Stimulated activated CD4-positive, alpha-beta T cell treated with anti-CD3 and anti-CD28 coated beads, Interleukin-15, amount 100 ng/mL, for 1 hour (primary cell): ENCODE data around the gene KDM5A.
"Not testable (repeated sequence)": the region's sequence is repeated elsewhere in the genome, so short reads cannot be mapped to it uniquely, and the experiment has no call there.

Source experiments
- DNase-seq, 2 donors: peaks; one replicate each; pipeline ENCODE4 v3.0.0-alpha.2; 2020; ENCODE audit warnings: low read depth in 1 of 2, low spot score in 1 of 2

Gene KDM5A

DNA sequence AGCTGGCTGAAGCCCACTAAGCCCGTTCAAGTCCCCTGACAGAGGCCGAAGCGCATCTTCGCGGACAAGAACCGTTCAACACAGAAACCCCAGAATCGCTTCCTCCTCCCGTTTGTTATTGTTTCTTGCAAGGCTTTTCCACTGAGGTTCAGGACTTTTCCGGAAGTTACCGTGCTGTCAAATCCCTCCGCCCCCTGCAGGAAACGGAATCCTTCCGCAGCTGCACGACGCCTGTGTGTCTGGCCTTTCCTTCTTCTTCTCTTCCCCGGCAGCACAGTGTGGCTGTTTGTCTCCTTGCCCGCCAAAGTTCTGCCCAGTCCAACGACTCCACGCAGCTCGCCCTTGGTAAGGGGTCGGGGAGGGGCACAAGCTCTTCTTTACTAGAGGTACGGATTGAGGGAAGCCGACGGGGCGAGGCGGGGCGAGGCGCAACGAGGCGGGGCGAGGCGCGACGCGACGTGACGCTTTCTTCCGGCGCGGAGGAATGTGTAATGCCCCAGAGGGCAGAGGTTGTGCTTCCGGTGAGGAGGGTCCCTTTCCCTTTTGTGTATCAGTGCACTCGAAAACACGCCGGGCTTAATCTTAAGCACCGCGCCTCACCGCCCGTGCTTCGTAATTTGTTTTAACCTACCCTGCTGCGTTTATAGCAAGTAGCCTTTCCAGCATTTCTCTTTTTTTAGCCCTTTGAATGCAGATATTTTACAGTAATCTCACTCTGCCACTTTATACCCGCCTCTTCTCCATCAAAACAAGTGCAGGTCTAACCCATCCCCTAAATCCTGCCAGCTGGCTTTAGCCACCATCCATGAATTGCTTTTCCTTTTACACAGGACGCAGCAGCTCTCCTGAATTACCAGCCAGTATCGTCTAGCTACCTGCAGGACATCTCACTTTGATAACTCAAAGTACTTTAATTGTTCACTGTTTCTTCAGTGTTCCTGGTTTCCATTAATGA, at the start of gene KDM5A:
Gene KDM5A (minus strand): TSS at position 179 of the 955 bp plus-strand sequence. CDS start 229 bp downstream, outside the sequence.
- peak; percentile 70 to 77 for DNase-seq

- DNase-seq: not testable (repeated sequence)
Observed at GRCh38 chr12:435737-436136, 46.6 kb upstream of the KDM5A start.

- no peak for DNase-seq
Observed at GRCh38 chr12:422526-422925, 33.4 kb upstream of the KDM5A start.

DNA sequence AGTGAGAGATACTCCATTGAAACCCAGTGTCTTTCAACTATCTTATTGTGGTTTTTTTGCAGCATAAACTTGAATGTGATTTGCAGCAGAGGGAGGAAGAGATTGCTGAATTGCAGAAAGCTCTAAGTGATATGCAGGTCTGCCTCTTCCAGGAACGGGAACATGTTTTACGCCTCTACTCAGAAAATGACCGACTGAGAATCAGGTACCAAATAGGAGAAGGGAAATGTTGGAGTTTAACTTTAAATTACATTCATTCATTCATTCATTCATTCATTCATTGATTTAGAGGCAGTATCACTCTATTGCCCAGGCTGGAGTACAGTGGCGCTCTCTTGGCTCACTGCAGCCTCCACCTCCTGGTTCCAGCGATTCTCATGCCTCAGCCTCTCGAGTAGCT, 29.3 kb upstream of the KDM5A start:
- DNase-seq: no peak

GRCh38 chr12:414859-415258, 25.7 kb upstream of the KDM5A start:
- DNase-seq: no peak

DNA sequence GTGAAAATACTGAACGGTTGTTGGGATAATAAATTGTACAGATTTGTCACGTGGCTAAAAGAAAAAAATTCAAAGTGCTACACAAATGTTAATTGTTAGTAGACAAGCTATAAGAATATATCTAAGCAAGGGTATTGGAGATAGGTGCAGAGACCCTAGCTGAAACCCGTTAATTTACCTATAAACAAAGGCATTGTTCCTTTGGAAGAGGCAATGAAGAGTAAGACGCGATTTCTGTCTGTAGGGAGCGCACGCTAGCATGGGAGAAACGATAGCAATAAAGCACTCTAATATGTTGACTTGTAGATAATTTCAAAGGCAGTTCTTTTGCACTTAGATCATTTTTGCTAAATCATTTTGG, 12.9 kb upstream of the KDM5A start:
- no peak for DNase-seq

GRCh38 chr12:401235-402028, 12.3 kb upstream of the KDM5A start, which contains the start of gene CCDC77:
Gene CCDC77 (plus strand): TSS chr12:401644. CDS start chr12:409384, 7,740 bp downstream.
- peak; percentile 83 to 89 for DNase-seq

DNA sequence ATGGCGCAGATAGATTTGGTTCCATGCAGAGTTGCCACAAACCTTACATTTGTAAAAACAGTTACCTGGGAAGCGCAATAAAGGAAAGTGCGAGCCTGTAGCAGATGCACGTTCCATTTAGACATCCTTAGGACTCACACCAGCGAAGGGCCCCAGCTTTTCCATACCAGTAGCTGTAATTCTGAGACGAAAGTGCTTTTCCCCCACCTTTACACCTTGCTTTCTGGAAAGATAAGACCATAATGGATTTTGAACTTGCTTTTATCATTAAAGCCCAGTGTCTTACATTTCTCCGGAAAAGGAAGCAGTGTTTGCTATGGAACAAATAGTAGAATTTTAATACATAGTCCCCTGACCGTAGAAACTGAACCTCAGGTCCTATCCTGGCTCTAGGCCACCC, 11.7 kb upstream of the KDM5A start:
- DNase-seq: no peak

GRCh38 chr12:388541-389141, 479 bp downstream of the KDM5A start:
- peak; percentile 15 to 28 for DNase-seq

- DNase-seq: no peak
Observed at GRCh38 chr12:388012-388411, 1.1 kb downstream of the KDM5A start.

DNA sequence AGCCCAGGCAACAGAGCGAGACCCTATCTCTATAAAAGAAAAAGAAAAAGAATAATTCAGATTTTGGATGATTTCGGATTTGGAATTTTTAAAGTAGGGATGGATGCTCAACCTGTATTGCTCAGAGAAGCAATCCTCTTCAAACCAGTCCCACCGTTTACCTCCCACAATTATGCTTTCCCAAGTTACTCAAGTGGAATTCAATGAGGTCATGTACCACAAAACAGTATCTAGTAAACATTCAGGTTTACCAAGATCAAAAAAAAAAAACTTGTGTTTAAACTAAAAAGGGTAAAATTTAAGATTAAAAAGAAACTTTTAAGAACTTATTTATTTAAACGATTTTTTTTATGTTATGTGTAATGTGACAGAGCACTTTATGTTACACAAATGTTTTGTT, 2.5 kb downstream of the KDM5A start:
- no peak for DNase-seq

- not testable (repeated sequence) for DNase-seq
Observed at GRCh38 chr12:370739-371485, 18.2 kb downstream of the KDM5A start.

- DNase-seq: no peak
Observed at GRCh38 chr12:367972-368371, 21.1 kb downstream of the KDM5A start.

DNA sequence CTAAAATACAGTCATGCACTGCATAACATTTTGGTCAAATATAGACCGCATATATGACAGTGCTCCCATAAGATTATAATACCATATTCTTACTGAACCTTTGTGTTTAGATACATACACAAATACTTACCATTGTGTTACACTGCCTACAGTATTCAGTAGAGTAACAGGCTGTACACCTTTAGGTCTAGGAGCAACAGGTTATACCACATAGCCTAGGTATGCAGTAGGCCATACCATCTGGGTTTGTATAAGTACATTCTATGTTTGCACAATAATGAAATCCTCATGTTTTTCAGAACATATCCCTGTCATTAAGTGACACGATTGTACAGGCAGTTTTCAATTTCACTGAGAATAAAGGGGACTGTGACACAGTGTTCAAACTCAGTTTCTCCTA, 22.3 kb downstream of the KDM5A start:
- no peak for DNase-seq

DNA sequence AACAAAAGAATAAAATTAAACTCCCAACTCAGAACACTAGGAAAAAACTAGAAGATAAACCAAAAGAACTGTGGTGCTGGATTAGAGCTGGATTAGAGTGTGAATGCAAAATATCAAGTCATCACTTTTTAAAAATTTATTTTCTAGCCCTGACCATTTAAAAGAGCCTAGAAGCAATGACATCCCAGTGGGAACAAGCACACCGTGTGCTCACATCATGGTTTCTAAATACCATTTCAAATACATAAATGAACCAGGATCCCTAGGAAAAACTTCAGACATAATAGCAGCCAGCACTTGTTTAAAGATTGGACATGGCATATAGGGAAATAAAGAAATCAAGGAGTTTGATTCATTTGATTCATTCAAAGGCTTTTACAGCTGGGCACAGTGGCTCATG, 30.0 kb downstream of the KDM5A start:
- no peak for DNase-seq

GRCh38 chr12:356276-356988, 32.7 kb downstream of the KDM5A start:
- DNase-seq: no peak

- DNase-seq: not testable (repeated sequence)
Observed at GRCh38 chr12:351197-351596, 37.9 kb downstream of the KDM5A start.

DNA sequence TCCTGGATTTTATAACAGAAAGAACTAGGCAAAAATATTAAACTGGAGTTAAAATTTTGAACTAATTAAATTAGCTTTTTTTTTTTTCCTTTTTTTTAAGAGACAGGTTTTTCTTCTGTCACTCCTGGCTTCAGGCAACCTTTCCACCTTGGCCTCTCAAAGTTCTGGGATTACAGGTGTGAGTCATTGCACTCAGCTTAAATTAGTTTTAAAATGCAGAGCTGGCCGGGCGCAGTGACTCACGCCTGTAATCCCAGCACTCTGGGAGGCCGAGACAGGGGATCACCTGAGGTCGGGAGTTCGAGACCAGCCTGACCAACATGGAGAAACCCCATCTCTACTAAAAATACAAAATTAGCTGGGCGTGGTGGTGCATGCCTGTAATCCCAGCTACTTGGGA, 39.5 kb downstream of the KDM5A start:
- DNase-seq: not testable (repeated sequence)

GRCh38 chr12:343036-343435, 46.1 kb downstream of the KDM5A start:
- DNase-seq: not testable (repeated sequence)

DNA sequence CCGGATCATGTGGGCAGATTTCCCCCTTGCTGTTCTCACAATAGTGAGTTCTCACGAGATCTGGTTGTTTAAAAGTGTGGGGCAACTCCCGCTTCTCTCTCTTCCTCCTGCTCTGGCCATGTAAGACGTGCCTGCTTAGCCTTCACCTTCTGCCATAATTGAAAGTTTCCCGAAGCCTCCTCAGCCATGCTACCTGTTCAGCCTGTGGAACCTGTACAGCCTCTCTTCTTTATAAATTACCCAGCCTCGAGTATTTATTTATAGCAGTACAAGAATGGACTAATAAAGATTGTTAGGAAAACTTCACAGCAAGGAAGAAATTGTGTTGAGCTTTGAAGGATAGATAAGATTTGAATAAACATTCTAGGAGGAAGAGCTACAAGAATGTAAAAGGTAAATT, 52.1 kb downstream of the KDM5A start:
- DNase-seq: no peak
